OCI-LY1 (cell line): Measurements from ENCODE around the gene UTP20.

Experiments
- EZH2 ChIP-seq: fragments of 200-600 bp; sonication (generic), shearing (Covaris generic); IDR thresholded peaks from 2 replicates; pipeline ENCODE4 v1.8.0; 2017; ENCODE audit warnings: borderline replicate concordance, mixed run types, mild to moderate bottlenecking, antibody characterized with exemption, low read length, moderate library complexity, mixed read lengths
- TF ChIP-seq, protein P1 (sequence below): fragments of 200-600 bp; sonication (generic), shearing (Covaris generic); IDR thresholded peaks from 2 replicates; pipeline ENCODE4 v1.5.1; 2017; ENCODE audit warnings: mild to moderate bottlenecking, antibody characterized with exemption, low read length, moderate library complexity, mixed read lengths

DNA sequence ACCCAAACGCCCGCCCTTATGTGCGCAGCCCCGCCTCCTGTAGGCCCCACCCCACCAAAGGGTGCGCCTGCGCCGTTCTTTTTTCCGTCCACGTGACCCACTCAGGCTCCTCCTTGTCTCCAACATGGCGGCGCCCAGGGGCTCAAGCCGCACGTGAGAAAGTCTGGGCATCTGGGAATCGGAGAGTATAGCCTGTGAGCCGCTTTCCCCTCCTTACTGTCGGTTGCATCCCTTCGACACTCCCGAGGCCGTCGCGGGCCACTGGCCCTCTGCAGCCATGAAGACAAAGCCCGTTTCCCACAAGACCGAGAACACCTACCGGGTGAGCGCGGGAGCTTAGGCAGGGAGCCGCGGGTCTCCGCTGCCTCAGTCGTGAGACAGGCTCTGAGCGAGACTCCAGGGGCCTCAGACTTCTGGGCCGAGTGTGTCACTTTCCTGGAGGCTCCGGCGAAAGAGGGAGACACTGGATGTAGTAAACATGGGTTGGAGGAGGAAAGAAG lies at the start of gene UTP20:
- TF ChIP-seq, protein P1, sequence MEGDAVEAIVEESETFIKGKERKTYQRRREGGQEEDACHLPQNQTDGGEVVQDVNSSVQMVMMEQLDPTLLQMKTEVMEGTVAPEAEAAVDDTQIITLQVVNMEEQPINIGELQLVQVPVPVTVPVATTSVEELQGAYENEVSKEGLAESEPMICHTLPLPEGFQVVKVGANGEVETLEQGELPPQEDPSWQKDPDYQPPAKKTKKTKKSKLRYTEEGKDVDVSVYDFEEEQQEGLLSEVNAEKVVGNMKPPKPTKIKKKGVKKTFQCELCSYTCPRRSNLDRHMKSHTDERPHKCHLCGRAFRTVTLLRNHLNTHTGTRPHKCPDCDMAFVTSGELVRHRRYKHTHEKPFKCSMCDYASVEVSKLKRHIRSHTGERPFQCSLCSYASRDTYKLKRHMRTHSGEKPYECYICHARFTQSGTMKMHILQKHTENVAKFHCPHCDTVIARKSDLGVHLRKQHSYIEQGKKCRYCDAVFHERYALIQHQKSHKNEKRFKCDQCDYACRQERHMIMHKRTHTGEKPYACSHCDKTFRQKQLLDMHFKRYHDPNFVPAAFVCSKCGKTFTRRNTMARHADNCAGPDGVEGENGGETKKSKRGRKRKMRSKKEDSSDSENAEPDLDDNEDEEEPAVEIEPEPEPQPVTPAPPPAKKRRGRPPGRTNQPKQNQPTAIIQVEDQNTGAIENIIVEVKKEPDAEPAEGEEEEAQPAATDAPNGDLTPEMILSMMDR, result no peak
- no peak for TF ChIP-seq EZH2
